ENCODE results near the gene PER2.

Gene PER2

DNA sequence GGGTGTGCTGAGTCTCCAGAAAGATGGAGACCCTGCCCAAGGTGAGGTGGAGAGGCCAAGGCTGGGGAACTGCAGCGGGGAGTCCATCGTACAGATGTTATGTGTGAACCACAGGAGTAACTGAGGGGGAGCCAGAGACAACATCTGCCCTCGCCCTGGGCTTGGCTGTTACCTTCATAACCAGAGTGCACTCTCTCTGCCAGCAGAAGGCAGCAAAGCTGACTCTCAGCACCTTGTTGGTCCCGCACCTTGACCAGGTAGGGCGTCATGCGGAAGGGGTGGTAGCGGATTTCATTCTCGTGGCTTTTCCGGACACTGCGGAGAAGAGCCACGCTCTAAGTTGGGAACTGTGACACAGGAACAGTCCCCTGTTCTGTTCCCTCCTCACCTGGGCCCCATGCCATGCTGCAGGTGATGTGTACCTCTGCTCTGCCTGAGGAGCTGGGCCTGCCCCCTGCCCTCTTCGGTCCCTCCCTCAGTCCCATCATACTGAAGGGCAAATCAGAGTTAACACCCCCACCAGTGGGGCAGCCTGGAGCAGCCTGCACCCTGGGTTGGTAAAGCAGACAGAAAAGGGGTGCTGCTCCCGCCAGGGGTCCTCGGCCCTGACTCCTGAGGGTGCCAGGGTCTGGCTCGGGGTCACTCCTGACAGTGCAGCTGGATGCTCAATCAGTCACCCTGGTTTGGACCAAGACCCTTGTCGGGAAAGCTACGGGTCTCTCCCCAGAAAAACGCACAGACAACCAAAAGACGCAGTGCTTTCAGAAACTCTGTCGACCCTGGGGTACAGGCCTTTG, 20.3 kb downstream of the PER2 start:
- Histone ChIP-seq H3K36me3 (peaks cover 27% of the 10 kb centered on the region), H3K9me3 (no peaks in the 10 kb centered on the region), H3K4me3 (ENCODE audit: low read depth, low read length) (no peak overlapping the region), H3K27me3 (no peaks in the 10 kb centered on the region), H3K4me1 (no peaks in the 10 kb centered on the region)
- no peak for DNase-seq
- TF ChIP-seq, protein P1, sequence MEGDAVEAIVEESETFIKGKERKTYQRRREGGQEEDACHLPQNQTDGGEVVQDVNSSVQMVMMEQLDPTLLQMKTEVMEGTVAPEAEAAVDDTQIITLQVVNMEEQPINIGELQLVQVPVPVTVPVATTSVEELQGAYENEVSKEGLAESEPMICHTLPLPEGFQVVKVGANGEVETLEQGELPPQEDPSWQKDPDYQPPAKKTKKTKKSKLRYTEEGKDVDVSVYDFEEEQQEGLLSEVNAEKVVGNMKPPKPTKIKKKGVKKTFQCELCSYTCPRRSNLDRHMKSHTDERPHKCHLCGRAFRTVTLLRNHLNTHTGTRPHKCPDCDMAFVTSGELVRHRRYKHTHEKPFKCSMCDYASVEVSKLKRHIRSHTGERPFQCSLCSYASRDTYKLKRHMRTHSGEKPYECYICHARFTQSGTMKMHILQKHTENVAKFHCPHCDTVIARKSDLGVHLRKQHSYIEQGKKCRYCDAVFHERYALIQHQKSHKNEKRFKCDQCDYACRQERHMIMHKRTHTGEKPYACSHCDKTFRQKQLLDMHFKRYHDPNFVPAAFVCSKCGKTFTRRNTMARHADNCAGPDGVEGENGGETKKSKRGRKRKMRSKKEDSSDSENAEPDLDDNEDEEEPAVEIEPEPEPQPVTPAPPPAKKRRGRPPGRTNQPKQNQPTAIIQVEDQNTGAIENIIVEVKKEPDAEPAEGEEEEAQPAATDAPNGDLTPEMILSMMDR (IDR thresholded peaks at IDR 0.05; ENCODE audit: low read depth, low read length) = no peak

DNA sequence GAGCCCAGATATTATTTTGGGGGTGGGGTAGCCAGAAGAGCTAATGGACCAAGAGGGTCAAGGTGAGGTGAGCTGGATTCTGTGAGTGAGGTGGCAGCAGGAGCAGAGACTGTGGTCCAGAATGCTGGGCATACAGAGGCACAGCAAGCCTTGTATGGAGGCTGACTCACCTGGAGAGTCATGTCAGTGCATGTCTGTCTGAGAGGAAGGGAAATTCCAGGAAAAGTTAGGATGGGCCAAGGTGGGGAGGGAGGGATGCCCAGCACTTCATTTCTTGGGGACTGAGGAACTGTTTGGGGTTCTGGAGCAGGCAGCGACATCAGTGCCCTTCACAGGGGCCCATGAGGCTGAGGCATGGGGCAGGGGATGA, 21.1 kb downstream of the PER2 start:
- Histone ChIP-seq H3K4me3 (ENCODE audit: low read depth, low read length) (no peak overlapping the region), H3K27me3 (no peaks in the 10 kb centered on the region), H3K9me3 (no peaks in the 10 kb centered on the region), H3K36me3 (peaks cover 21% of the 10 kb centered on the region), H3K4me1 (no peaks in the 10 kb centered on the region)
- TF ChIP-seq, protein P1 (IDR thresholded peaks at IDR 0.05; ENCODE audit: low read depth, low read length) = no peak
- no peak for DNase-seq

DNA sequence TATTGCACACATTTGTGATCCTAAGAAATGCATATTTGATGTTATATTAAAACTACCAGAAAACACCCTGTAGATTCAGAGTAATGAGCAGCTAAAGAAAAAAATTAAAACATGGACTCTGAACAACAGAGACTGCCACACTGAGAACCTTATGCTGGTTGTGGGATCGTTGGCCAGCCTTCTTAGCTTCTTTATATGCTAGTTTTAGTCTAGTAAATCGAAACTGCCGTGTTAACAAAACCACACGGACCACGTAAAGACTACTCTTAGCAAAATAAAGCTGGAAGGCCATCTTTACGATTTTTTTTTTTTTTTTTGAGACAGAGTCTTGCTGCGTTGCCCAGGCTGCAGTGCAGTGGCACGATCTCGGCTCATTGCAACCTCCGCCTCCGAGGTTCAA, 22.8 kb downstream of the PER2 start:
- DNase-seq = no peak

DNA sequence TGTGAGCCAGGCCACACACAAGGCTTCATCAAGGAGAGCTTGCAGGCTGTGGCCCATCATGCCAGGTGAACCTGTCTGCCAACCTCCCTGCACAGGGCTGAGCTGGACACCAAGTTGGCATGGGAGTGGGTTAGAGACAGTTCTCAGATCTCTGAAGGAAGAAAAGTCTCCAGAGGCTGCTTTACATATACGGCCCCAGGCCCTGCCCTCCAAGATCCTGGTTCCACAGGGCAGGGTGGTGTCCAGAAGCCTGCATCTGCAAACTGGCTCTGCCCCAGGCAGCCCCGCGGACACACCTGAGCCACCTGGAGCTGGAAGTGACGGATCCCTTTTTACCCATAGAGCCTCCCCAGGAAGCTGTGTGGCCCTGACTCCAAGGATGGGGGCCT, 24.3 kb downstream of the PER2 start:
- Histone ChIP-seq H3K9me3 (no peaks in the 10 kb centered on the region), H3K4me3 (ENCODE audit: low read depth, low read length) (no peak overlapping the region), H3K4me1 (peaks cover 9% of the 10 kb centered on the region; the same call in 1 of the 2 replicates), H3K27me3 (no peaks in the 10 kb centered on the region), H3K36me3 (peaks cover 15% of the 10 kb centered on the region)
- TF ChIP-seq, protein P1 (IDR thresholded peaks at IDR 0.05; ENCODE audit: low read depth, low read length) = no peak
- no peak for DNase-seq

More for the DNA sequence above, 22.8 kb downstream of the PER2 start:
- TF ChIP-seq, protein P1 (IDR thresholded peaks at IDR 0.05; ENCODE audit: low read depth, low read length) = no peak
- peaks cover 17% of the 10 kb centered on the region for H3K36me3 ChIP-seq
- peaks cover 7% of the 10 kb centered on the region; the same call in 1 of the 2 replicates for H3K4me1 ChIP-seq
- H3K9me3 ChIP-seq = no peaks in the 10 kb centered on the region
- no peak overlapping the region for H3K4me3 ChIP-seq (ENCODE audit: low read depth, low read length)
- H3K27me3 ChIP-seq = no peaks in the 10 kb centered on the region

DNA sequence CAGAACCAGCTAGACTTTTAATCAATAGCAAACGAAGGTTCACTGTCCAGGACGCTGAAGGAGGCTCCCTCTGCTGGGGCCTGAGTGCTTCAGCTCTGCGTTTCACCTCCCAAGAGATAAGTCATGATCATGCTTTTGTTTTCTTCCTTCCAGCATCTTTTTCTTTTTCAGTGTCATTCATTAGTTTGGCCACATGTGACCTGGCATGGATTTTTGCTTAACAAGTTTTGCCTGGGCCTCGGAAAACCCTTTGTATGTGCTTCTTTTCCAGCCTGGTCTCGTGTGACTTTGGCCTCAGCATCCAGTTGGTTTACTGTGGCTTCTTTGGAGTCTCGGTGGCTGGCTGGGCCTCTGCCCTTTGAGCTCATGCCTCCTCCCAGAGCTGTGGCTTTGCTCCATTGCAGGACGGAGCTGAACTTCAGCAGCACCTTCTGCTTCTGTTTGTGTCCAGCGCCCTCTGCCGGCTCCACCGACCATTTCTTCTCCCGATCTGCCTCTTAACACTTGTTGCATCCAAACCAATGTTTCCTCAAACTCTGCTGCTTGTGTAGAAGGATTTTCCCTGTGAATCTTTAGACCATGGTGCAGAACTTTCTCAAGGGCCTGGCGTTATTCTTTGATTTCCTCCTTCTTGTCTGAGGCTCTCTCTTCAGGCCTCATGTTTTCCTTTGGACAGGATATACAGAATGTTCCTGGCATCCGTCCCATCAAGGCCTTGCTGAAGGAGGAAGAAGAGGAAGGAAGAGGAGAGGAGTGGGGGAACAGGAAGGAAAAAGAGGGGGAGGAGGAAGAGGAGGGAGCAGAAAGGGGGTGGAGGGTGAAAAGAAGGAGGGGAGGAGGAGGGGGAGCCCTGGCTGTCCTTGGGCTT, 25.0 kb downstream of the PER2 start:
- no peaks in the 10 kb centered on the region for H3K27me3 ChIP-seq
- H3K36me3 ChIP-seq = peaks cover 11% of the 10 kb centered on the region
- H3K4me1 ChIP-seq = peaks cover 9% of the 10 kb centered on the region; the same call in 1 of the 2 replicates
- H3K9me3 ChIP-seq = no peaks in the 10 kb centered on the region
- peak; percentile 91 for DNase-seq
- TF ChIP-seq, protein P1 (IDR thresholded peaks at IDR 0.05; ENCODE audit: low read depth, low read length) = peak; percentile 86
- H3K4me3 ChIP-seq (ENCODE audit: low read depth, low read length) = no peak overlapping the region

Measured in BE2C (cell line).